ENCODE results near the gene RPP14.

DNA sequence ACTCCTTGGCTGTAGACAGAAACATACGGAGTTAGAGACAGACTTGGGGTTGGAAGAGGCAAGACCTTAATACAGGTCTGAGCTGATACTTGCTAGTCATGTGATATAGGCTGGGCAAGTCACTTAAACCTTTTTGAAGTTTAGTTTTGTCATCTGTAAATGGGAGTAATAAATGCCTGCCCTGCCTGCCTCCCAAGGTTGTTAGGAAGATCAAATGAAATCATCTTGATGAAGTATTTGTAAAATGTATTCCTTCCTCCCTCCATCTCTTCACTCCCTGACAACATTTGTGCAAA is 29.6 kb downstream of the RPP14 start:
- TF ChIP-seq, protein P1, sequence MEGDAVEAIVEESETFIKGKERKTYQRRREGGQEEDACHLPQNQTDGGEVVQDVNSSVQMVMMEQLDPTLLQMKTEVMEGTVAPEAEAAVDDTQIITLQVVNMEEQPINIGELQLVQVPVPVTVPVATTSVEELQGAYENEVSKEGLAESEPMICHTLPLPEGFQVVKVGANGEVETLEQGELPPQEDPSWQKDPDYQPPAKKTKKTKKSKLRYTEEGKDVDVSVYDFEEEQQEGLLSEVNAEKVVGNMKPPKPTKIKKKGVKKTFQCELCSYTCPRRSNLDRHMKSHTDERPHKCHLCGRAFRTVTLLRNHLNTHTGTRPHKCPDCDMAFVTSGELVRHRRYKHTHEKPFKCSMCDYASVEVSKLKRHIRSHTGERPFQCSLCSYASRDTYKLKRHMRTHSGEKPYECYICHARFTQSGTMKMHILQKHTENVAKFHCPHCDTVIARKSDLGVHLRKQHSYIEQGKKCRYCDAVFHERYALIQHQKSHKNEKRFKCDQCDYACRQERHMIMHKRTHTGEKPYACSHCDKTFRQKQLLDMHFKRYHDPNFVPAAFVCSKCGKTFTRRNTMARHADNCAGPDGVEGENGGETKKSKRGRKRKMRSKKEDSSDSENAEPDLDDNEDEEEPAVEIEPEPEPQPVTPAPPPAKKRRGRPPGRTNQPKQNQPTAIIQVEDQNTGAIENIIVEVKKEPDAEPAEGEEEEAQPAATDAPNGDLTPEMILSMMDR (conservative IDR thresholded peaks at IDR 0.05; ENCODE audit: low read length): no peak
- no peak for TF ChIP-seq EZH2phosphoT487 (IDR thresholded peaks at IDR 0.05; ENCODE audit: borderline replicate concordance, low read depth, low read length)

All from OCI-LY7 (cell line).